GM19324 (cell line): ENCODE data around the gene TLR10.
"Not testable (repeated sequence)": the region's sequence is repeated elsewhere in the genome, so short reads cannot be mapped to it uniquely, and the experiment has no call there.

Experiments used
- ATAC-seq: cut with Tn5 transposase; IDR thresholded peaks from one replicate; pipeline ENCODE4 v1.9.1; 2021; ENCODE audit warnings: mild to moderate bottlenecking, moderate library complexity; ENCODE audit not compliant: unreplicated experiment, low FRiP score

Gene TLR10

DNA sequence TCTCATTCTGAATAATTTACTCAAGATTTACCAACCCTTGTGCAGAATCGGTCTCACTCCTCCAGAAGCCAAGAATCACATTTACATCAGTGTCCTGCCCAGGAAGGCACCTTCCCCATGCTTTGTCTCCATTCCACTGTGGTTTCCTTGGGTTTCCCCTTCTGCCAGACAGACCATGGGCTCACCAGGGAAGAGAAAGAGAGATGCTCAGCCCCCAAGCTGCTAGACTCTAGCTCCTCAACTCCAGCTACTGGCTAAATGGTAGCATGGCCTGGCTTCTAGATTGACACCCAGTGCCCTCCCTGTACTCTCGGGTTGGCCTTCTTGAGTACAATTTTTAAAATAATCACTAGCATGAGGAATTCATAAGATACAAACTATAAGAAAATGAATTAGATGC is 12.9 kb downstream of the TLR10 start:
- ATAC-seq, result no peak

DNA sequence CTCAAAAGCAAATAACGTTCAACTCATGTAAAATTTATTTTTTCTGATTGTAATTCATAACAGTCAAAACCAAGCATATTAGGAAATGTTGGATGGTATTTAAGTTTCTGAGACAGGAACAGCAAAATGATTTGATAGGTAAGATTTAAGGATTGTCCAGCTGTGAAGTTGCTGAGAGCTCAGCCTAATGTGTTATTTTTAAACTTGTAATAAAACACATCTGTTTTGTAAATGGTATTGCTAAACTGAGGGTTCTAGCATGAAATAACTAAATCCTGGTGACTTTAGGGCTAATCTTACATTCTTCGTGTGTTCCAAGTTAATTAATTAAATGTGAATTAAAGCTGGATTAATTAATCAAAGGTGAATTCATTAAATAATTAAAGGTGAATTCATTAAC is 13.3 kb downstream of the TLR10 start:
- no peak for ATAC-seq

DNA sequence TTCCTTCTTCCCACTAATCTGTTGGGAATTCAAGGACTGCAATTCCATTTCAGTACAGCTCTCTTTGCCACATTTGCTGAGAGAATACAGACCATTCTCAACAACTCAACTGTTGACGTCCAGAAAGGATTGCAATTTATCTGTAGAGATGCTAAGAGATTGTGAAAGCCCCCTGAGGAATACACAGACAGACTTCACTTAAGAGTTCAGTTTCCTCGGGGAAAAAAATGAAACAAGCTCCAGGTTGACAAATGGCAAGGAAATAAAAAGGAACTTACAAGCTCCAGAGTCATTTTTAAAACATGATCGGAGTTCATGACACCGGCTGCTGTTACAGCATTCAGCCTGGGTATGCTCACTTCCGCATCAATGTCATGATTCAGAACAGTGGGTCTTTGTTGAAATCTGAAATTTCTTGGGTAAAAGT is 13.8 kb downstream of the TLR10 start:
- ATAC-seq, result no peak

DNA sequence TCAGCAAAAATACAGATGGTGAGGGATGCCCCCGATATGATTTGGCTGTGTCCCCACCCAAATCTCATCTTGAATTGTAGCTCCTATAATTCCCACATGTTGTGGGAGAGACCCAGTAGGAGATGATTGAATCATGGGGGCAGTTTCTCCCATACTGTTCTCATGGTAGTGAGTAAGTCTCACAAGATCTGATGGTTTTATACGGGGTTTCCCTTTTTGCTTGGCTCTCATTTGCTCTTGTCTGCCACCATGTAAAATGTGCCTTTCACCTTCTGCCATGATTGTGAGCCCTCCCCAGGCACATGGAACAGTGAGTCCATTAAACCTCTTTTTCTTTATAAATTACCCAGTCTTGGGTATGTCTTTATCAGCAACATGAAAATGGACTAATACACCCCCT is 15.8 kb downstream of the TLR10 start:
- ATAC-seq, result not testable (repeated sequence)

DNA sequence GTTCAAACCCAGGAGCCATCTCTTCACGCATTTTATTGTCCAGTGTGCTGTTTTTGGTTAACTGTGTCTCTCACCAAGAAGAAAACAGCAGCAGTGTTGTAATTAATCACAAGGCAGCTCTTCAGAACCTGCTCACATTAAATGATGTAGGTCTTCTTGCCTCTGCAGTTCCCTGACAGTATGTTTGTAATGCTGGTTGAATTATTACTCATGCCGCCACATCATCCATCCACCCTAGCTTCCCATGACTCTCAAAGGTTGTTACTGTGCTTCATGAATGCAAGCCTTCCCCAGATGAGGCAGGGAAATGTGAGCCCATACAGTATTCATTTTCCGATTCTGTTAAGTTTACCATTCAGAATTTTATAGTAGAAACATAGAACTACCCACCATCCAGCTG is 17.4 kb downstream of the TLR10 start:
- ATAC-seq, result no peak

DNA sequence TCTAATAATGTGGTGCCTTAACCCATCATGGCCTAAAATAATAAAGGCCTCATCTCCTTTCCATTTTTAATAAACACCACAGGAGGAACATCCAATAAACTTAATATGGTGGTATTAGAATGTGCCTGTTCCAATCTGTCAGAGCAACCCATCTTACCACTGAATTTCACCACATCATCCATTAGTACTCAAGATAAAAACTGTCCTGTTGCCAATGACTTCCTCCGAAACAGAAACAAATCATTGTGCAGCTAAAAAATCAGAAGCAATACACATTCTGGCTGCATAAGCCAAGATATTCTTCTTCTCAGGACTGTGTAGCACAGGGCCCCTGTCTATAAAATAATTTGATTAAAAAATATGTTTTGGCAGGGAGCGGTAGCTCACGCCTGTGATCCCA is 18.5 kb downstream of the TLR10 start:
- no peak for ATAC-seq

DNA sequence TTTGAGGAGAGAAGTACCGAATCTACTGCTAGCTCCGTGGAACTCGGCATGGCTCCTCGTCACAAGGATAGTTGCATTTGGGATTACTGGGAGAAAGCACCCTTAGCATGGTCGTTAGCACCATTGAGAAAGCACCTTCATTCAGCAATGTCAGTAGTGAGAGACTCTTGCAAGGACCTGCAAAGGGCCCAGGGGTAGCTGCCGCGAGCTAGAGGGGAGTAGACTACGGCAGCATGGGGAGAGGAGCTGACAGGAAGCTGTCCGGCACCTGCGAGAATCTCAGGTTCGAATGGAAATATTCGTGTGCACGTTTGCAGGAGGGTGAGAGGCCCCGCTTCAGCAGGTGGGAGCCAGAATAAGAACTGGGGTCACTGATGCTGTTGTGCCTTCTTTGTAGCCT is 20.2 kb downstream of the TLR10 start:
- peak; percentile 33 for ATAC-seq

DNA sequence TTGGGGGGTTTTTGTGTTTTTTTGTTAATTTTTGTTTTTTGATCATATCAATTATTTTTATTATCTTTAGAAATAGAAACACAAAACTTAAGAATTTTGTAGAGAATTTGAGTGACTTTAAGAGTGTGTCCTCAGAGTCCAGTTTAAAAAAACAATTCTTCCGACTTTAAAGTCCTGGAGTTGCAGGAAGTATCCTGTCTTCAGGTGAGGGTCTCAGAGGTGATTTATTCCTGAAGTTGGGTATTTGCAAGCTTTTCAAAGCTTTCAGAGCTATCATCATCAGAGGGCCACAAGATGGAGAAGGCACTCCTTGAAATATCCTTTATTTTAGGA is 23.0 kb downstream of the TLR10 start:
- ATAC-seq, result no peak

DNA sequence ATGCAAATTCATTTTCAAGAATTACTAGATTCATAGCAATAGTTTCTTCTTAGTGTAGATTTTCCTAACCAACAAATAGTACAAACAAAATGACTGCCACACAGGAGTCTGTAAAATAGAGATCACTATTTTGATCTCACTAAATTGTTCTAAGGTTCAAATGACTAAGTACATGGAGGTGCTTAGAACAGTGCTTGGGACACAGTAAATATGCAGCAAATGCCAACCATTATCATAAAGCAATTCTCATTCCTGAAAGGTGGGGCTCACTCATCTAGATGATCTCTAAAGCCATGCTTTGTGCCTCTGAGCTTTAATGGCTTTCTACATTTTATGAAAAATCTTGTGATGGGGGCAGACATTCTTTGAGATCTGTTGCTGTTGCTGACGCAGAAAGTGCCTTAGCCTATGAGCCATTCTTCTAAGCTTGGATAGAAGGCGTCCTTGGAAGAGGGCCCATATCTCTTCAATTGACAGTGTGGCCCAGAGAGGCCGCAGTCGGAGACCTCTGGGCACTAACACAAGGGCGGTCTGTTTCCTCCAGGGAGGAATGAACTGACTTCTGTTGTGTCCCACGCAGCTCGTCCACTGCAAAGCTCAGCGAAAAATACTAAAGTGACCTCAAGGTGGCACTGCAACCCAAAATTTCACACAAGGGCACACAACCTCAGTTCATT is 23.5 kb downstream of the TLR10 start:
- ATAC-seq, result no peak

DNA sequence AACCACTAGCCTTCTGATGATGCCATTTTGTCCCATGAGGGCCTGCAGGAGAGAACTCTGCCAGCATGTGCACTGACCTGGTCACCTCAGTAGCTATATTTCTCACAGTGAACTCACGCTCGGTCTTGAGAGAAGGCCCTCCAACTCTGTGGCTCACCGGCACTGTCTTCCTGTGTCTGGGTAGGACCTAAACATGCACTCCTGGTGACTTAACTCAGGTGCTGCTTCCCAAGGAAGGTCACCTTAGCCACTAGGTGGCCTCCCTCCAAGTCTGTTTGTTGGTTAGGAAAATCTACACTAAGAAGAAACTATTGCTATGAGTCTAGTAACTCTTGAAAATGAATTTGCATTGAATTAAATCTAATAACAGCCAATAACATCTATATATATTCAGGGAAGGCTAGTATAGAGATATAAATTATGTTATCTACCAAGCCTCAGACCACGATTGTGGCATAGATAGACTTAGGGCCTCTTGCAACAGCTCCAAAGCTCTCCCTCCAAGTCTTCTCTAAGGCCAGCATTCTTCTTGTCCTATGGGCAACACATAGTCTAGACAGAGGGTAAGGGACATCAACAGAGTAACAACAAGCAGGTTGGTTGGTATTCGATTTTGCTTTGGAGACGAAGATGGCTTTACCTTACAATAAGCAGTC is 24.7 kb downstream of the TLR10 start:
- ATAC-seq, result no peak

DNA sequence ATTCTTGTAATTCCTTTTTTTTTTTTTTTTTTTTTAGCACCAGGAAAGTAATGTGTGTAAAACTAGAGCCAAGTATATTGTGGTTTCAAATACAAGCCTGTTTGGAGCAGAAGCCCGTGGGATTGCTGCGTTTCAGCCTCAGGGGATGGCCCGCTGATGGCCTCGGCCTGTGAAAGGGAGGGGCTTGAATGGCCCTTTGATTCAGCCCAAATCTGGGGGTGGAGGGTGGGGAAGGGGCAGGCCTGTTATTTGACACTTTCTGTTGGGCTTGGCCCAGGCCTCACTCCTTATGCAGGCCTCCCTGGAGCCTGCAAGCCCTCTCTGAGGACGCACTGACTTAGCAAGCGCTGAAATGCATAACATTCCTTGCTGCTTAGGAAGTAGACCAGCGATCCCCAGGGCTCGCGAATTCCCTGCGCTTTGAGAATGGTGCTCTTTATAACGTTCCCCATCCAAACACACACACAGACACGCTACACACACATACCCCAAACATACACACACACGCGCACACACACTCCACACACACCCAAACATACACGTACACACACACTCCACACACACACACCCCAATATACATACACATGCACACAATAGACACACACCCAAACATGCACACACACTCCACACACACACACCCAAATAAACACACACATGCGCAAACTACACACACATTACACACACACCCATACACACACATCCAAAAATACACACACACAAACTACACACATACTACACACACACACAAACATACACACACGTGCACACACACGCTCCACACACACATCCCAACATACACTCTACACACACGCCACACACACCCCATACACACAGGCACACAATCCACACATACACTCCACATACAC is 29.6 kb downstream of the TLR10 start:
- ATAC-seq, result no peak

DNA sequence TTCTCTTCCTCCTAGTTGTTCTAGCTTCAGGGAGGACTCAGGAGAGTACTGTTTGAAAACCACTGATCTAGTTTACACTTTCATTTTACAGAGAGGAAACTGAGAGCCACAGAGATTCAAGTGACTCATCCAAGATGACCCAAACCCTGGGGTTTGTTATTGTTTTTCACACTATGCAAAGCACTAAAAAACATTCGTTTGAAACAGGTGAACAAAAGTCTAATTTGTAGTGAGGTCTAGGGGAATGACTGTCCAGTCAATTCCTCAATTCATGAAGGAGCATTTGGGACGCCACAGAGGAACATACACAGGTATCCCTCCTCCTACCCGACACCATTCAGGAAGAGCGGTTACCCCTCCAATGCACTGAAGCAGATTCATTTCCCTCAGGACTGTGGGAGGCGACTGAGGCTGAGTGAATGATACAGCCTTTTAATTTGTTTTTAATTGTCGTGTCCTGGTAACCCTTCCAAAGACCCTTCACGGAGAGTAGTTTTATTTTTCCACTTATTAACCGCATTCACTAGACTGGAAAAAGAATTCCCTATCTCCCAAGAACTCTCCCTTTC is 30.3 kb downstream of the TLR10 start:
- peak; percentile 93 for ATAC-seq

DNA sequence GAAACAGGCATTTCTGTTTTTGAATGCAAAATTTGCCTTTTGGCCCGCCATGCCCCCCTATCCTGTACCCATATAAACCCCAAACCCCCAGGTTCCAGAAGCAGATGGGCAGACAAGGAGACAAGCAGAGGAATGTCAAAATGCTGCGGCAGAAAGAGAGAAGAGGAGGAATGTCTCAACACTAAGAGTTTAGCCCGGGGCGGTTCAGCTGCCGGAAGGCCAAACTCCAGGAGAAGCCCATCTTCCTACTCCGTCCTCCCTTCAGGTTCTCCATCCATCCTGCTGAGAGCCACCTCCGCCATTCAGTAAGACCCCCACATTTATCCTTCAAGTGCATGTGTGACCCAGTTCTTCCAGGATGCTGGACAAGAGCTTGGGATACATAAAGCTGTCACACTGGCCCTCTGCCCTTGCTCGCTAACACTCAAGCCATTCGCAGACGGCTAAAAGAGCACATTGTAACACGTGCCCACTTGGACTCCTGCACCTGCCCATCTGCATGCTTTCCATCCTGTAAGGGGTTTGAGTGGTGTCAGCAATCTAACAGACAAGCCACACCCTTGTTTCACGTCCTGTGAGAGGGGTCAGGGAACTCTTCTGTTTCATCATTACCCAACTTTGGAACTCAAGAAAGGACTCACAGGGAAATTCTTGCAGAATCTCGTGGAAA is 31.3 kb downstream of the TLR10 start:
- no peak for ATAC-seq

DNA sequence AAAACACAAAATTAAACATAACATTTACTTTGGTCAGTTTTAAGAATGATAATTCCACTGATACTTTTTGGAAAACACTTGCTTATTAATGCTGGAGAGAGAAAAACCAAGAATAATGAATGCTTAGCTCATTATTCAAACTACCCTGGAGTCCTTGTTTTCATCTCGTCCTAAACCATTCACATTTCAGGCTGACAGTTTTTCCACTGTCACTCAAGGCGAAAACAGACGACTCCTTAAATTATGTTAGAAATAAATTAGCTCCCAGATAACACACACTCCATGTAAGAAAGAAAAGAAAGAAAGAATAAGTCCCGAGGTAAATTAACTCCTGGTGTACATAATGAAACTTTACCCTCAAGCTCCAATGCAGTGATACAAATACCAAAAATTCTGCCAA is 33.5 kb downstream of the TLR10 start:
- ATAC-seq, result no peak

DNA sequence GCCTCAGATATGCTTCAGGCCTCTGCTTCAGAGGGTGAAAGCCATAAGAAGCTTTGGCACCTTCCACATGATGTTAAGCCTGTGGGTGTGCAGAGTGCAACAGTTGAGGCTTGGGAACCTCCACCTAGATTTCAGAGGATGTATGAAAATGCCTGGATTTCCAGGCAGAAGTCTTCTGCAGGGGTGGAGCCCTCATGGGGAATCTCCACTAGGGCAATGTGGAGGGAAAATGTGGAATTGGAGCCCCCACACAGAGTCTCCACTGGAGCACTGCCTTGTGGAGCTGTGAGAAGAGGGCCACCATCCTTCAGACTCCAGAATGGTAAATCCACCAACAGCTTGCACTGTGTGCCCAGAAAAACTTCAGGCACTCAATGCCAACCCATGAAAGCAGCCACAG is 35.2 kb downstream of the TLR10 start:
- ATAC-seq, result no peak

DNA sequence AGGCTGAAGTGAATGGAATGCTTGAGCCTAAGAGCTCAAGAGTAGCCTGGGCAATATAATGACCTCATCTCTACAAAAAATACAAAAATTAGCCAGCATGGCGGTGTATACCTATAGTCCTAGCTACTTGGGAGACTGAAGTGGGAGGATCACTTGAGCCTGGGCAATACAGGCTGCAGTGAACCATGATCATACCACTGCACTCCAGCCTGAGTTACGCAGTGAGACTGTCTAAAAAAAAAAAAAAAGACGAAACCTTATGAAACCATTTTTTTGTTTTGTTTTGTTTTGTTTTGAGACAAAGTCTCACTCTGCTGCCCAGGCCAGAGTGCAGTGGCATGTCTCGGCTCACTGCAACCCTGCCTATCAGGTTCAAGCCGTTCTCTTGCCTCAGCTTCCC is 36.9 kb downstream of the TLR10 start:
- no peak for ATAC-seq

DNA sequence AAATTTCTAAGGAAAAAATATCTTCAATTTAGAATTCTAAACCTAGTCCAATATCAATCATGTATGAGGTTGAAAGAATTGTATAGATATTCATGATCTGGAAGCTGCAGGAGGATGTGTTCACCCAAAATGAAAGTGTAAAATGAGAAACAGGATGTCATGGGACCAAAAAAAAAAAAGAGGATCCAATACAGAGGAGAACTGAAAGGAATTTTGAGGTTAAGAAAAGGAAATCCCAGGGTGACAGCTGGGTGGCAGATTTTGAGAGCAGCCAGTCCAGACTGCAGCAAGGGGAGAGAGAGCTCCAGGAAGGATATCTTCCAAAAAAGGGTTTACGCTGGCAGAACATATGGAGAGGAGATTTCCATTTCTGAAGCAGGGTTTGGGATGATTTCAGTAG is 38.9 kb downstream of the TLR10 start:
- ATAC-seq, result no peak

DNA sequence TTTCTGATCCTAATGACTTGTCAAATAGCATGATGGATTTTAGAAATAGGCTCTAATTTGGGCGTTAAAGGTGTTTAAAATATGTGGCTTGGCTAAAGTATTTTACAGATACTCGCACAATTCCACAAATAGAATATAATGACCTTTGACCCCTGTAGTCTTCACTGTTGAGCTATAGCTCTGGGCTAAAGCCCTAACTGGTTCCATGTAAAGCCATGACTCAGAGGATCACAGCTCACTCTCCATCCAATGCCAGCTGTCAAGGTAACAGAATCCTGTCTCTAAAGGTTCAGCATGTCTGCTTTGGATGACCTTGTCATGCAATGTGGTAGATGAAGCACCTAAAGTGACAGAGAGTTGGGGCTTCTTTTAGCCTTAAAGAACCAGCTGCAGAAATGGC is 42.5 kb downstream of the TLR10 start:
- no peak for ATAC-seq

DNA sequence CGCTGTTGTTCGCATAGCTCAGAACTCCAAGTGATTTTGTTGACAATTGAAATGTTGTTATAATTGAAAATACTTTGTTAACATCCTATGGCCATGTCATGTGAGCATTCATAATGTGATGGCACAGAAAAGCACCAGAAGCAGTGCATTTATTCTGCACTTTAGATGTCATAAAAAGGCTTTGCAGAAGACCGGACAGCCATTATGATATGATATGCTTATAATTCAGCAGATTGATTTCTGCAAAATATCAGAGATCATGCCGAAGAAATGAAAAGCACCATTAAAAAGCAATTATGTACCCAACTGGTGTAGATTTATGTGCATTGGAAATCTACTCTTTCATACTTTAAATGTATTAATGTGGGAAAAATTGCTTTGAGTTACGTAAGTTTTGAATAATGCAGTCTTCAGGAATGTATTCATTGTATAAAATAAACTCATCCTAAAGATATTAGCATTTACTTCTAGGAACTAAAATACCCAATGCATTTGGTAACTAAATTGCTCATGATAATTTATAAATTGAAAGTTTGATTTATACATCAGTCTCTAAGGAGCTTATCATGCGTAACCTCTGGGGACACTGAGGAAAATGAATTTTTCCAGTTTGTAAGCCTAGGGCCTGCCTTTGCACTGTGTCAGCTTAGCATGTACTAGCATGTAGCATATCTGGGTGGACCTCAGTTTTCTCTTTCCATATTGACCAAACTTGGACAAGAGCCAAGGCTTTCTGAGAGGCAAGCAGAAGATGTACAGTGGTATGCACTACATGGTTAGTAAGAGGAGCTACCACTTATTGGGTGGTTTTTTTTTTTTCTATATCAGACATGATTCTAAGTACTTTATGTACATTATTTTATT is 43.6 kb downstream of the TLR10 start:
- ATAC-seq, result no peak

DNA sequence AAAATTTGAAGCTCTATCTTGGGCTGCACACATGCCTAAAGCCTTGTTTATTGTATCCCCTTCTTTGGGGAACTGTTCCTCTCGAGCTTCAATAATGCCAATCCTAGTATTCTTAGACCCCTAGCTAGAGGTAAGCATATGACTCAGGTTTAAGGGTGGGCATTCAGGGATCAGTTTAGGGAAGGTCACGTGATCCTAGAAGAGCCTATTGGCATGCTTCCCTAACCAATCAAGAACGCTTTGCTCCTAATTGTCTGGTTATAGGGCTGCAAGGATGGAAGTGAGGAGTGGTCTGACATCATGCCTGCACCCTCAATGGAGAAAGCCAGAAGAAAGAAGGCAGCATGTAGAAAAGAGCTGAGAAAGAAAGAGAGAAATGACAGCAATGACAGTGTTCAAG is 46.9 kb downstream of the TLR10 start:
- ATAC-seq, result no peak
